NCI-H460 (cell line): ENCODE data around the gene C4orf36. TPM values are rescaled to one million over a fixed set of nuclear protein-coding genes. Genes with fewer than 3 reads are reported as not detected.

Experiments used
- DNase-seq: peaks from one replicate; pipeline ENCODE4 v3.0.0-alpha.2; 2016; ENCODE audit warnings: low read depth; ENCODE audit errors: extremely low read depth
- polyA plus RNA-seq: library from polyadenylated mRNA; depleted of rRNA; stranded (reverse); fragments of >200 nt; gene quantifications from 2 replicates; pipeline ENCODE4 v1.2.3, GENCODE V29; 2014; cell fraction: nucleus; rRNA removed
- total RNA-seq: library from RNA; depleted of rRNA; stranded (reverse); fragments of >200 nt; shearing (Covaris generic); gene quantifications from 2 replicates; pipeline ENCODE4 v1.2.3, GENCODE V29; 2014; rRNA removed

The C4orf36 gene, protein sequence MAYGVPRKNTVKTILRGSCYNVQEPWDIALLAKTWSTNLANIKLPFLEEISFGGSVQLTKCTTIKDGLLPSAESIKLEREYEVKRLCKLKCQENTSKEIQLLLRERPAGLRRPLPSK
- 0.20 TPM in 1 of 2 replicates, not detected in the other for total RNA-seq
- 1.5 and 2.5 TPM in 2 replicates for polyA plus RNA-seq

DNA sequence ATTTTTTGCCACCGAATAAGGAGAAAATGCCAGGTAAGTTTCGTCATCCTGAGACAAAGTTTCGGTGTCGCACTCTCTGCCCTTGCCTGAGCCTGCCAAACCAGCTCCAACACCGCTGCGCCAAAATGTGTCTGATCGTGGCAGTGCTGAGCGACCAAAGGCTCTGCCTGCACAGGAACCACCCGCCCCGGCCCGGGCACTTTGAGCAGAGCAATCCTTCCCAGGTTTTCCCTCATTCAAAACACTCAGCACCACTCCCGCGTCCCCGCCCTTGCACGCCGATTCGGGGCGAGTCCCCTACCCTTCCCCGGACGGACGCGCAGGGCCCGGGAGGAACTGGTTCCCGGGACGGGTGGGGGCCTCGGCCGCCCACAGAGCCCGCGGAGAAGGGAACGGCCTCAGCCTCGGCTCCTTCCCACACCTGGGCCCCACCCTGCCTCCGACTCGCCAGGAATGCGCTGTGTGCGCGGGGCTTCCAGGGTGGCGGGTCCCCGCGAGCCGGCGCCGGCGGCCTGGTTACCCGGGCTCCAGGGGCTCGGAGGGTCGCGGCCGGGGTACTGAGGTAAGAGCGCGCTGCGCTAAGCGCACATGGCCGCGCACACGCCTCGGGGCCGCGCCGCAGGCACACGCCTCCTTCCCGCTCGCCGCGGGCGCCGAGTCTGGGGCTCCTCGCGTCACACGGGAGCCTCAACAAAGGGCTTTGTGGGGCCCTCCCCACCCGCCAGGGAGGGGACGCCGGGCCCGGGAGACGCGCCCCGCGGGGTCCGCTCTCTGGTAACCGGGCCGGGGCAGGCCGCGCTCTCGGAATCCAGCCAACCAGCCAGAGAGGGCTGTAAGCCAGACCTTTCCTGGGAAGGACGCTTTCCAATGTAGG is at the start of gene C4orf36:
C4orf36 (minus strand) TSS at position 661 of the 874 bp plus-strand sequence. CDS start 902 bp downstream, outside the sequence.
- peak; percentile 38 for DNase-seq

DNA sequence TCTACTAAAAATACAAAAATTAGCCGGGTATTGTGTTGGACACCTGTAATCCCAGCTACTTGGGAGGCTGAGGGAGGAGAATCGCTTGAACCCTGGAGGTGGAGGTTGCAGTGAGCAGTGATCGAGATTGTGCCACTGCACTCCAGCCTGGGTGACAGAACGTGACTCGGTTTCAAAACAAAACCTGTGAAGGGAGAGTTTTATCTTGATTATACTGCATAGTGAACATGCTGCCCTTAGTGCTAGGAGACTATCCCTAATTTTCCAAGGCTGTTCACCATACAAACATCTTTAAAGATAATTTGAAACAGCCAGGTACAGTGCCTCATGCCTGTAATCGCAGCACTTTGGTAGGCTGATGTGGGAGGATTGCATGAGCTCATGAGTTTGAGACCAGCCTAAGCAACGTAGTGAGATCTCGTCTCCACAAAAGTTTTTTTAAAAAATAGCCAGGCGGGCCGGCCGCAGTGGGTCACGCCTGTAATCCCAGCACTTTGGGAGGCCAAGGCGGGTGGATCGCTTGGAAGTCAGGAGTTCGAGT is 48.8 kb upstream of the C4orf36 start:
- DNase-seq, result no peak

DNA sequence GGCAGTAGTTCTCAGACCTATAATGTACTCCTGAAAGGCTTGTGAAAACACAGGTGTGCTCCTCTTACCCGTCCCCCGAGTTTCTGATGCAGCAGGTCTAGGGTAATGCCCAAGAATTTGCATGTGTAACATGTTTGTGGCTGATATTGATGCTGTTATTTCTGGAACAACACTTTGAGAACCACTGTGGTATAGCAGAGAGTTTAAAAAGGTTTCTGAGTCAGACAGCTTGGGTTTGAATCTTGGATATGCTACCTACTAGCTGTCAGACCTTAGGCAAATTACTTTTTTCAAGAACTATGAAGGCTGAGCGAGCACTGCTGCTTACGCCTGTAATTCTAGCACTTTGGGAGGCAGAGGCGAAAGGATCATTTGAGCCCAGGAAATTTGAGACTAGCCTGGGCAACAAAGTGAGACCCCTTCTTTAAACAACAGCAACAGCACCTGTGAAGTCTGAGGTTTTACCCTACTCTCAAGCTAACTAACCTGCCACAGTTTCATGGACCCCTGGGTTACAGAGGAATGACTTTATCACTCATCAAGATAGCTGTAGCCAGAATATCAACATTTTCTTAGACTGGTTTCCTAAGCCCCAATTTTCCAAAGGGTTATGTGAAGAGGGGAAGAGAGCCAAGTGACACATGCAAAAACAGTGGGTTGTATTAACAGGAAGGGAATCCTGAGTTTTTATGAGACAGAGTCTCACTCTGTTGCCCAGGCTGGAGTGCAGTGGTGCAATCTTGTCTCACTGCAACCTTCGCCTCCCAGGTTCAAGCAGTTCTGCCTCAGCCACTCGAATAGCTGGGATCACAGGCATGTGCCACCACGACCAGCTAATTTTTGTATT is 47.7 kb upstream of the C4orf36 start:
- DNase-seq, result no peak

DNA sequence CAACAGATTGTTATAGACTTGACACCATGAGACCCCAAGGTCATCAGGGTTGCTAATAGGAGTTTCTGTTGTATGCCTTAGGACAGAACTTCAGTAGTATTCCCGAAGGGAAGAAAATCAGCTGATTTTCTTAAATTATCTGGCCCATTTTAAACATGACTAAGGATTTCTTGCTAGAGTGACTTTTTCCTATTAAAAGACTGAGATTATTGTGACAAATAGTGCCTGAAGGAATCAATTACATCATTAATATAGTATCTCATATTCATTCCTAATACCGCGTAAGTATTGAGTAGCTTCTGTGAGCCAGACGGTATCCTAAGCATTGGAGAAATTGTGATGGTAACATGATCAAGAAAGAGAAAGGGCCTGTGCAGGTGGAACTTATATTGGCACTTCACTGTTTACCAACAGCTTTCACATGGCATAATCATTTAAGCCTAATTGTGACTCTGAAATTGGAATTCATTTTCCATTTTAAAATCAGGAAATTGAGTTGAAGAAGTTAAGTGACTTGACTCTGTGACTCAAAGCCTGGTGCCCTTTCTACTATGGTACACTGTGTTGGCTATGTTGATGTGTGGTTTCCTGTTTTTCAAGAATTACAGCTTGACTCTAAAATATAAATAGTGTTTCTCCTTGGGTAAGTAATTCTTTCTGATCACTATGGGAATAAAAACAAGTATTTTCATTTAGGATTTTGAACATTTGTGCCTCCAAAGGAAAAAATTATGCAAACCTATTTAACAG is 46.7 kb upstream of the C4orf36 start:
- DNase-seq, result no peak

DNA sequence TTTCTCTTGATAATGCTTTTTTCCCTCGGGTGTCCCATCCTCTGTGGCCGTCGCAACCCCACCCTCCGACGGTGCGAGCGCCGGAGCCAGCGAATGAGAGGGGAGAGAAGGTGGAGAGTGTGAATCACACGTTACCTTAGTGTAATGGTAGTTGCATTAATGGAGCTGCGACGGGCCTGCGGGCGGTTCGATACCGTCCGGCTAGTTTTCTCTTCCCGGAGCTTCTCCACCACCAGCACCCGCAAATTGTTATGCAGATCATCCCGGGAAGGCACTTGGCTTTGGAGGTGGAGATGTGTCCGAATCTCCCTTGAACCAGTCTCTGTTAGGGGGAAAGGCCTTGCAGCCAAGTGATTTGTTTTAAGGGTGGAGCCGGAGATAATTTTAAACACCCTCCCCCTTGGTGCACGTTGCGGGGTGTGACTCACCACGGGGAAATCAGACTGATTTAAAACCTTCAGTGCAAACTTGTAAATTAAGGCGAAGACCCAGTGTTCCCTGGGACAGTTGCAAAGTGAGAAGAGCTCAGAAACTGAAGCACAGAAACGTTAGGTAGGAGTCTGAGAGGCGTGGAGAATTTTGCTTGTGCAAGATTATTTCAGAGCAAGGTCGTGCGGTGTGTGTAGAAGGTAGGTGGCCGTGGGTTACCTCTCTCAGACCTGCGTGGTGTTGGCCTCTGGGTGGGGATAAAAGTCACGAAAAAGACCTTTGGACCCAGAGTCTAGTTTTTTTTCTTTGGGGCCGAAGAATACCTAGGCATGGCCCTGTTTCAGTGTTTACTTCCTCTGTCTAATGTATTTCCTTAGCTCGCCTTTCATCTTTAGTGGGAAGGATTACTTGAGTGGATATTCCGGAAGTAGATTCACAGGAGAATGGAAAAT is 43.9 kb upstream of the C4orf36 start:
- no peak for DNase-seq

DNA sequence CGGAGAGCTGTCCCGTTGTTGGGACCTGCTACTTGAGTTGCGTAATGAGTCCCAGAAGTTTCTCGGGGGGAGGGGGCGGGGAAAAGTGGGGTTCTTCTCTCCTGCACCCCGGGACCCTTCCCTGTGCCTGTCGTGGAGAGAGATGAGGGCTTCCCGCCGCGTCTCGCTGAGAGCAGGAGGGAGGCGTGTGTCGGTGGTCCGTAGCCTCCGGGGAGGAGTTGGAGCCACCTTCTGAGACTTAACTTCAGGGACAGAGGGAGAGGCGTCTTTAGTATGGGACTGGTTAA is 43.3 kb upstream of the C4orf36 start:
- no peak for DNase-seq

DNA sequence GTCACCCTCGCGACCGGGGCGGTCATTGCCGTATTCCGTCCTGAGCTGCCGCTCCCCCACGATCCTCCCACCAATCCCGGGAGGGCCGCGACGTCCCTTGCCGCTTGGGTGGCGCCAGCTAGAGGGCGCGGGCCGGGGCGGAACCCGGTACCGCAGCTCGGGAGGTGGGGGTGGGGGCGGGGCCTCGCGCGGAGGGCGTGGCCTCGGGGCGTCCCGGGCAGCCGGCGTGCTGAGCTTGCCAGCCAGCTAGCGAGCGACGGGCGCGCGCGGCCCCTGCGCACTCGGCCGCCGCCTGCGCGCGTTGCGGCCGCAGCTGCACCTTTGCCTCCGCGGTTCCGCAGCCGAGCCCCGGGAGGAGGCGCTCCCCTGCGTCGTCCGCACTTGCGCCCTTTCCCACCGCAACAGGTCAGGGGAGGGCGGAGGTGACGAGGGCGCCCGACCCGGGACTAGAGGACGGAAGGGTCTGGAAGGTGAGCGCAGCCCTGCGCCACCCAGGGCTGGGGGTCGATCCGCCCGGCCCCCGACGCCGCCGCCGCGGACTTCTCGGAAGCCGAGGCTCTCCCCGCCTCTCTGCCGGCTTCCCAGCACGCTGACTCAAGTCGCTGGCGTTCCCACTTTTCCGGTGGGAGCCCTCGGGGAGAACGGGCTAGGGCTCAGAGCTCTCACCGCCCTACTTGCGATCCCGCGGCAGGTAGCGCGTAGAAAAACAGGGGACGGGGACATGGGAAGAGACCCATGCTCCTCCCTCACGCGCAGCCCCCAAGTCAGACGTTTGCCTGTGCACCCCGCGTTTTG is 42.7 kb upstream of the C4orf36 start, which contains the start of gene AFF1:
AFF1 (plus strand) TSS at position 241 of the 795 bp plus-strand sequence. CDS start 13,523 bp downstream, outside the sequence.
- peak; percentile 78 for DNase-seq

DNA sequence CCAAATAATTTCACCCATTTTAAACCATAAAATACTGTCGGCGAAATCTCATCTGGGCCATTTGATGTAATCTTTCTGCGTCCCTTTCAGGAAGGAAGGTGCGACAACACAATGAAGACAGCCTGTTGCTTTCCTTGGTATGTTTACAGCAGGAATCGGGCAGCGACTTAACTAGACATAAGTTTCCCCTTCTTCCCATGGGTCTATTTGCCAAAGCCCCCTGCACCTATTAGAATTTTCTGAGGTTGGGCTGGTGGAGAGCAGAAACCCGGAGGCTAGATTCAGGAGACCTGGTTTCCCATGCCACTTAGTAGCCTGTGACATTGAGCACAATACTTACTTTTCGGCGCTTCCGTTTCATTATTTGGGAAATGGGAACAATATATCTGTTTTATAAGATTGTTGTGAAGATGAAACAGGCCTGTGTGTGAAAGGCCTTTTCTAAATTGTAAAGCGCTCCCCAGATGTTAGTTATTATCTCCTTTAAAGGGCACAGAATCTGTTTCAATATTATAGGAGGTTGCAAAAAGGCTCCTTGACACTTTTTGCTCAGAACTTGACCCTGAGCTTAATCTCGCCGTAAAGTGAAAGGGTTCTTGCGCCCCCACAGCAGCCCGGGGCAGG is 42.0 kb upstream of the C4orf36 start:
- DNase-seq, result no peak

DNA sequence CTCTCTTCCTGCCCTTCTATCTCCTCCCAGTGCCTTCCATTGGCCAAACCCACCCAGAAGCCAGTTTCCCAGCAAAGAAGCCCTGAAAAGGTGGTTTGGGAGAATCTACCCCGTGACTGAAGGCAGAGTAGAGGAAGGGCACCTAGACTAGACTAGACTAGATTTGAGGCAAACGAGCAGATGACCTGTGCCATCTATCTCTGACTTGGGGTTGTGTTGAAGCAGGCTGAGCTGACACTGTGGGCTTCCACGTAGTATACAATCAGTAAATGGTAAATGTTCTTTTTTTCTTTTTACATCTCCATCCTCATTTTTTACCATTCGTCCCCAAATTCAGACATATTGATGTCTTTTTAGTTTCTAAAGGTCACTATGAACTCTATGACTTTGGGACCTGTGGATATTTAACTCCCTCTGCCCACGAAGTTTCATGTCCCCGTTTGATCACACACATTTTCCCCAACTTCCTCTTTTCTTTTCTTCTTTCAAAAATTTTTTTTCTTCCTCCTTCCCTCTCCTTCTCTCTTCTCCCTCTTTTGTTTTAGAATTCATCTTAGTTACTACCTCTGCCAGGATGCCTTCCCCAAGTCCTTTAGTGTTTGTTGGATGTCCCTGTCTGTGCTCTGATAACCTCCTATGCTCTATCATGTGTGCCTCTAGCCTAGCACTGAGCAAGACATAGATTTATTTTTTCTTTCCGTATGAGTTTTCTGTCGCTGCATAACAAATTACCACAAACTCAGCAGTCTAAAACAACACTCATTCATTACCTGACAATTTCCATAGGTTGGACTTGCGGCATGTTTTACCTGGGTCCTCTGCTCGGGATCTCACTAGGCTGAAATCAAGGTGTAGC is 36.4 kb upstream of the C4orf36 start:
- DNase-seq, result no peak

DNA sequence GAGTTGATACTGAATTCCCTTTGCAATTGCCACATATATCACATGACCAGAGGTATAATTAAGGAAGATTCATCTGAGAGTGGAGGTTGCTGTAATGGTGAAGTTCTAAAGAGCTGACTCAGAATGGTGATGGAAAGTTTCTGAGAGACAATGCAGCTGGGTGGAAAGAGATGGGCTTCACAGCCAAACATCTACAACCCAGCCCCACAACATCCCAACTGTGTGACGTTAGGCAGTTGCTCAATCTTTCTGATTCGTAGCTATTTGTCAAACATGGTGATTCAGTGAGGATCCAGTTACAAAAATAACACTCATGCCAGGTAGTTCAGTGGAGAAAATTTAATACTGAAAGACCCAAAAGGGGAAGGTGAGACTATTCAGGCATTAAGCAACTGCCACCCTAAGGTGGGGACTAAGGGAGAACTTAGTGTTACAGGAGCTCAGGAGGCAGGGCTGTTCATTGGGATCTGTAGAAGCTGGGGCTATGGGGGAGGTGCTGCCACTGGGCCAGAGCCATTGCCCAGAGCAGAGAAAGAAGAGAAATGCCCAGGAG is 35.7 kb upstream of the C4orf36 start:
- peak; percentile 57 for DNase-seq

DNA sequence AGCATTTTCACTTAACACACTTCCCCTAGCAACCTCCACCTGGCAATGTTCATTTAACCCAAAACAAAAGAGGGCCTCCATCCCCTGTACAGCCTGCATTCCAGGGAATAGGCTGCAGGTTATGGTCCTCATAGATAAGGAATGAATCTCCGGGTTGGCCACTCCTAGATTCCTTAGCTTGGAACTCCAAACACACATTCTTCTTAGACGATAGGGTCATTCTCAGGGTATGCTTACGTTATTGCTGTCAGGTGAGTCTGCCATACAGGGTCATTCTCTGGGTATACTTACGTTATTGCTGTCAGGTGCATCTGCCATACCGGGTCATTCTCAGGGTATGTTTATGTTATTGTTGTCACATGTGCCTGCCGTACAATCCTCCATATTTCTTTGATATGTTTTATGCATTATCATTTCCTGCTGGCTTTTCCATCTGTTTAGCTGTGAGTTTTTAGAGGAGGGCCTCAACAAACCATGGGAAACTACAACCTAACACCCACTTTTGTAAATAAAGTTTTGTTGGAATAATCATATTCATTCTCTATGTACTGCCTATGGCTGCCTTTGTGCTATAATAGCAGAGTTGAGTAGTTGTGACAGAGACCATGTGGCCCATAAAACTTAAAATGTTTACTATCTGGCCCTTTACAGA is 34.3 kb upstream of the C4orf36 start:
- DNase-seq, result no peak

DNA sequence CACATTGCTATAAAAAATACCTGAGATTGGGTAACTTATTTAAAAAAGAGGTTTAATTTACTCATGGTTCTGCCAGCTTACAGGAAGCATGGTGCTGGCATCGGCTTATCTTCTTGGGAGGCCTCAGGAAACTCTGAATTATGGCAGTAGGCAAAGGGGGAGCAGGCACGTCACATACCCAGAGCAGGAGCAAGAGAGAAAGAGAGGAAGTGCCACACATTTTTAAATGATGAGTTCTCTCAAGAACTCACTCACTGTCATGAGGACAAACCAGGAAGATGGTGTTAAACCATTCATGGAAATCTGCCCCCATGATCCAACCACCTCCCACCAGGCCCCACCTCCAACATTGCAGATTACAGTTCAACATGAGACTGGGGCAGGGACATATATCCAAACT is 32.6 kb upstream of the C4orf36 start:
- DNase-seq, result no peak

DNA sequence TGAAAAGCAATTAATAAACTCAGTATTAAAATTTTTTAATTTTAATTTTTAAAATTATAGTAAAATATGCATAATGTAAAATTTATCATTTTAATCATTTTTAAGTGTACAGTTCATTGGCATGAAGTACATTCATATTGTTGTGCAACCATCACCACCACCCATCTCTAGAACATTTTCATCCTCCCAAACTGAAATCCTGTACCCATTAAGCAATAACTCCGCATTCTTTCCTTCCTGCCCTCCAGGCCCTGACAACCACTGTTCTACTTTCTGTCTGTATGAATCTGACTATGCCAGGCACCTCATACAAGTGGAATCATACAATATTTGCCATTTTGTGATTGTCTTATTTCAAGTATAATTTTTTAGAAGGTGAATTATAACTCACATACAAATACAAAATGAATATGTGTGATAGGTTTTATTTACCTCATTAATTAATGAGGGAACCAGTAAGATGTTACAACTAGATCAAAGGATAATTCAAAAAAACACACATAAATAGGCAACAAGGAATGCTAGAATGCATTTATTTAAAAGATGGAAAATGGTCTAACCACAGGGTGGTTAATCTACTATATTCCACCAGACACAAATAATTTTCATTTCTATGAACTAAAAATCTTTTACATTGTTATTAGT is 29.5 kb upstream of the C4orf36 start:
- DNase-seq, result no peak

DNA sequence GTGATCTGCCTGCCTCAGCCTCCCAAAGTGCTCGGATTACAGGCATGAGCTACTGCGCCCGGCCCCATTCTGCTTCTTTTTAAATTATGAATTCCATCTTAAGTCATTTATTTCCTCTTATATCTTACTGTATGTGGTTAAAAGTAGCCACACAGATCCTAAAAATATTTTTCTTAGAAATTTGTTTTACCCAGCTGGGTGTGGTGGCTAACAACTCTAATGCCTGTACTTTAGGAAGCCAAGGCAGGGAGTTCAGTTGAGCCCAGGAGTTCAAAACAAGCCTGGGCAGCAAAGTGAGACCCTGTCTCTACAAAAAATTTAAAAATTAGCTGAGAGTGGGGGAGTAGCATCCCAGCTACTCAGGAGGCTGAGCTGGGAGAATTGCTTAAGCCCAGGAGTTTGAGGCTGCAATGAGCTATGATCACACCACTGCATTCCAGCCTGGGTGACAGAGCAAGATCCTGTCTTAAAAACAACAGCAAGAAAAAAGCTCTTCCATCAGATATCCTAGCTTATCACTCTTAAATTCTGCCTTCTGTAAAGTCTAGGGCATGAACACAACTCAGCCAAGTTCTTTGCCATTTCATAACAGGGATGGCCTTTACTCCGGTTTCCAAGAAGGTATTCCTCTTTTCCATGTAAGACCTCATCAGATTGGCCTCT is 27.5 kb upstream of the C4orf36 start:
- no peak for DNase-seq

DNA sequence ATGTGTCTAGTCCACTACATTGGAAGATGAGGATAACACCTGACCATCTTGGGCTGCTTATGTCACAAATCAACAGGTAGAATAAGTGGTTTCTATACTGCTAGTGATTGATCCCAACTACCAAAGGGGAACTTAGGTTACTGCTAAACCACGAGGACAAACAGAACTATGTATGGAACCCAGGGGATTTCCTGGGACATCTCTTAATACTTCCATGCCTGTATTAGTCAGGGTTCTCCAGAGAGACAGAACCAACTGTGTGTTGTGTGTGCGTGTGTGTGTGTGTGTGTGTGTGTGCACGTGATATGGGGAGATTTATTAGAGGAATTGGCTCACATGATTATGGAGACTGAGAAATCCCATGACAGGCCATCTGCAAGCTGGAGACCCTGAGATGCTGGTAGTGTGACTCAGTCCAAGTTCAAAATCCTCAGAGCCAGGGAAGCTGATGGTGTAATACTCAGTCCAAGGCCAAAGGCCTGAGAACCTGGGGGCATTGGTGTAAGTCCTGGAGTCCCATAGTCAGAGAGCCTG is 26.4 kb upstream of the C4orf36 start:
- no peak for DNase-seq
